ENCODE results near the gene BICDL2.

- TF ChIP-seq POLR2A (IDR thresholded peaks at IDR 0.05; ENCODE audit: low read depth, low read length) (no peak), POLR2AphosphoS5 (IDR thresholded peaks at IDR 0.05; ENCODE audit: low read depth, low read length) (no peak), TAF1 (IDR thresholded peaks at IDR 0.05; ENCODE audit: low read depth, low read length) (no peak), SPI1 (IDR thresholded peaks at IDR 0.05; ENCODE audit: low read depth, low read length) (no peak), POU2F2 (IDR thresholded peaks at IDR 0.05; ENCODE audit: low read depth, low read length) (no peak), PAX5 (IDR thresholded peaks at IDR 0.05; ENCODE audit: insufficient read depth, low read length, severe bottlenecking) (no peak)
Measured at GRCh38 chr16:3019594-3020246, 17.0 kb downstream of the BICDL2 start.
